ENCODE data around the gene UBAC2.
A peak's percentile ranks its signal among the peaks of the same experiment; 100 is the strongest.

UBAC2 gene

DNA sequence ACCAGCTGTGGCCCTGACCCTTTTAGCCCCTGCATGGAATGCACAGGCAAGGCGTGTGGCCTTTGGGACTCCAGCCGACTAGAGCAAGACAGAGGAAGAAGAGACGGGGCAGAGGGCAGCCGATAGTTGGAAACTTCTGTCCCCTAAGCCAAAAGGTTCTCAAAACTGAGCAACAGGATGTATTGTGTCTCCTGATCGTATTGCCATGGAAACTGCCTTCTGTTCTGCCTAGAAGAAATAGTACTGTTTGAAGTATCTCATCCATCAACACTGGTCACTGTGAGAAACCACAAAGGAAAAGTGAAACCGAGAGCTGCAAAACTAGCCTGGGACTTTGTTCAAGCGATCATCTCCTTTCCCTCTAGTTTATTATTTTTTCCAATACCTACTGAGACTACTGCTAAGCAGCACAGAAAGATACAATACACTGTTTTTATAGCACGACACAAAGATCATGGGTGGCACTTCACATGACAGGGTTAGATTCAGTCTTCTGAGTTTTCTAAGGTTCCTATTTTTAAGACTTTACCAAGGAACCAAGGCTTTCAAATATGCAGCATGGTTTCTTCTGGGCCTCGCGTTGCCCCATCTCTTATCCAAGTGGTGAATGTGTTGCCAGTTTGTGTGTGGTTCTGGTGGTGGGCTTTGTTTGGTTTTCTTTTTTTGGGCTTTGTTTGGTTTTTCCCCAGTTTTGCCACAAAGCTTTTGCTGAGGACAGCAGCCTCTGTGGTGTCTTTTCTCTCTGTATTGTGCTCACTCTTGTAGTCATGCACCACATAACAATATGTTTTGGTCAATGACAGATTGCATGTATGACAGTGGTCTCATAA is 155.8 kb downstream of the UBAC2 start:
- peak; percentile 75 for DNase-seq (ENCODE audit: extremely low spot score)
- ChIA-PET POLR2A (interaction anchor here (0.5 to 1.0 kb wide), 3 partner anchors 9 to 93 kb away, joined by 3 to 4 read pairs (median 4); no protein-coding TSS in a partner anchor), CTCF (interaction anchor here (0.9 to 2.2 kb wide), 10 partner anchors 9 to 91 kb away, joined by 3 to 10 read pairs (median 4); no protein-coding TSS in a partner anchor)
- TF ChIP-seq, protein P1, sequence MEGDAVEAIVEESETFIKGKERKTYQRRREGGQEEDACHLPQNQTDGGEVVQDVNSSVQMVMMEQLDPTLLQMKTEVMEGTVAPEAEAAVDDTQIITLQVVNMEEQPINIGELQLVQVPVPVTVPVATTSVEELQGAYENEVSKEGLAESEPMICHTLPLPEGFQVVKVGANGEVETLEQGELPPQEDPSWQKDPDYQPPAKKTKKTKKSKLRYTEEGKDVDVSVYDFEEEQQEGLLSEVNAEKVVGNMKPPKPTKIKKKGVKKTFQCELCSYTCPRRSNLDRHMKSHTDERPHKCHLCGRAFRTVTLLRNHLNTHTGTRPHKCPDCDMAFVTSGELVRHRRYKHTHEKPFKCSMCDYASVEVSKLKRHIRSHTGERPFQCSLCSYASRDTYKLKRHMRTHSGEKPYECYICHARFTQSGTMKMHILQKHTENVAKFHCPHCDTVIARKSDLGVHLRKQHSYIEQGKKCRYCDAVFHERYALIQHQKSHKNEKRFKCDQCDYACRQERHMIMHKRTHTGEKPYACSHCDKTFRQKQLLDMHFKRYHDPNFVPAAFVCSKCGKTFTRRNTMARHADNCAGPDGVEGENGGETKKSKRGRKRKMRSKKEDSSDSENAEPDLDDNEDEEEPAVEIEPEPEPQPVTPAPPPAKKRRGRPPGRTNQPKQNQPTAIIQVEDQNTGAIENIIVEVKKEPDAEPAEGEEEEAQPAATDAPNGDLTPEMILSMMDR (IDR thresholded peaks at IDR 0.05; ENCODE audit: control extremely low read depth, extremely low read depth, low read depth, missing control alignments), result no peak

DNA sequence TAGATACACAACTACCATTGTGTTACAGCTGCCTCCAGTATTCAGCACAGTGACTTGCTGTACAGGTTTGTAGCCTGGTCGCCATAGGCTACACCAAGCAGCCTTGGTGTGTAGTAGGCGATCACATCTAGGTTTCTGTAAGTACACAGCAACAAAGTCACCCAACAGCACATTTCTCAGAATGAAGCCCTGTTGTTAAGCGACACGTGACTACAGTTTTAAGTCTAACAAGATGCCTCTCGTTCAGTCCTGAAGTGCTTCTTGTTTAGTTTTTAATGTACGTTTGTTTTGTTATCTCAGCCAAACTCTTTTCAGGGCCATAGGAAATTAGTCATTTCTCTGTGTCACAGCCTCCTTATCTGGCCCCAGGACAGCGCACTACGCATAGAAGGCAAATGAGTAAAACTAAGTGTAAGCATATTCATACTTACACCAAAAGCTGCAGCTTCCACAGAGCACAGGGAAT is 156.5 kb downstream of the UBAC2 start:
- ChIA-PET POLR2A (interaction anchor here (1.0 kb wide), 1 partner anchor 45 kb away, joined by 4 read pairs; no protein-coding TSS in a partner anchor), CTCF (interaction anchor here (0.9 to 2.2 kb wide), 6 partner anchors 9 to 79 kb away, joined by 3 to 10 read pairs (median 4); no protein-coding TSS in a partner anchor)
- TF ChIP-seq, protein P1 (IDR thresholded peaks at IDR 0.05; ENCODE audit: control extremely low read depth, extremely low read depth, low read depth, missing control alignments), result no peak
- DNase-seq (ENCODE audit: extremely low spot score), result no peak

DNA sequence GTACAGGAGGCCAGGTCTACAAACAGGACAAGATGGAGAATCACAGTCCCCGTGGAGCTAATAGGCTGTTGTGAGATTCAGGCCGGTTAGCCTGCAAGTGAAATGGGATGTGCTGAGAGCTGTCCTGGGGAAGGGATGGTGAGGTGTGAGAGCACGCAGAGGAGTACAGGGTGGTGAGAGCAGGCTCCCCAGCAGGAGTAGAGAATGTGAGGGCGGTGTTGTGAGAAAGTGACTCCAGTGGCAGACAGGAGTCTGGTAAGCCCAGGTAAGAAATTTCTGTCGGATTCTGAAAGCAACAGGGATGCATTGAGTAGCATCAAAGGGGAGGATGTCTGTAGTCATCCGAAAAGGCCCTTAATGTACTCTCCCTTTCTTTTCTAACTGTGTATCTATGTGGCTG is 157.3 kb downstream of the UBAC2 start:
- ChIA-PET POLR2A (no interaction called here), CTCF (interaction anchor here (0.6 to 1.6 kb wide), 3 partner anchors 37 to 92 kb away, joined by 3 to 4 read pairs (median 3); no protein-coding TSS in a partner anchor)
- no peak for DNase-seq (ENCODE audit: extremely low spot score)

DNA sequence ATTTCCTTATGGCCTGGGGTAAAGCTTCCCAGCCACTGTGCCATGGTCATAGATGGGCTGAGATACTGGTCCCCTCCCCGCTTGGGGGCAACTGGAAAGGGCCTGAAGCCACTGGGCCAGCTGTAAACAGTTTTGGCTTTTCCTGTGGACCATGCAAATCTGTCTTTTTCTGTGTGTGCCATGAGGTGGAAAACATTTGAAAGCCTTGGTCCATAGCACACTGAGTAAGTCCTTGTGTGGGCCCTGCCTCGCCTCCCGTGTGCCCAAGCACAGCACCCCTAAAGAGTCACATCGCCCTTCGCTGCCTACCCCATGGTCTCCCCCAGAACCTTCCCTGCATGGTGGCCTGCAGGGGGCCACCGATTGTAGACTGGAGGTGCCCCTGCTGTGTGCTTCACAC is 158.9 kb downstream of the UBAC2 start:
- TF ChIP-seq, protein P1 (IDR thresholded peaks at IDR 0.05; ENCODE audit: control extremely low read depth, extremely low read depth, low read depth, missing control alignments), result peak; percentile 2
- DNase-seq (ENCODE audit: extremely low spot score), result no peak
- ChIA-PET POLR2A (interaction anchor here (0.5 kb wide), 1 partner anchor 158 kb away, joined by 3 read pairs; no protein-coding TSS in a partner anchor), CTCF (interaction anchor here (0.9 to 2.7 kb wide), 8 partner anchors 11 to 93 kb away, joined by 3 to 15 read pairs (median 4); no protein-coding TSS in a partner anchor)

More for the DNA sequence above, 157.3 kb downstream of the UBAC2 start:
- TF ChIP-seq, protein P1 (IDR thresholded peaks at IDR 0.05; ENCODE audit: control extremely low read depth, extremely low read depth, low read depth, missing control alignments), result no peak

DNA sequence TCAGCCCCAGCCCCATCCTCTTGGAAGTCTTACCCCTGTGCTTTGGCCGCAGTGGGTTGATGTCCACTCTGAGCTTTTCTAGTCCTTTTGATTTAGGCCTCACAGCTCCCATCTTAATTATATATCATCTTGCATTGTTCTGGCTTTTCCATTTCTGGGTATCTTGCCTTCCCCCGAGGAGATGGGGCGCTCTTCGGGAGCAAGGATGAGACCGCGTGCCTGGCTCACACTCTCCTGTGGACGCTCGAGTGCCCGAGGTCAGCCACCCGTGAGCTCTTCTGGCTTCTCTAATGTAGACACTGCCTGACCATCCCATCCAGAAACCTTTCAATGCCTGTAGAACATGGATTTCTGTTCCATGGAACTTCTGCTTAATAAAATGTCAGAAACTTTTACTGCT is 160.0 kb downstream of the UBAC2 start:
- POLR2A ChIA-PET, result no interaction called here
- no peak for DNase-seq (ENCODE audit: extremely low spot score)
- CTCF ChIA-PET, result interaction anchor here (1.0 to 2.7 kb wide), 6 partner anchors 9 to 95 kb away, joined by 3 to 15 read pairs (median 6); no protein-coding TSS in a partner anchor
- TF ChIP-seq, protein P1 (IDR thresholded peaks at IDR 0.05; ENCODE audit: control extremely low read depth, extremely low read depth, low read depth, missing control alignments), result no peak

DNA sequence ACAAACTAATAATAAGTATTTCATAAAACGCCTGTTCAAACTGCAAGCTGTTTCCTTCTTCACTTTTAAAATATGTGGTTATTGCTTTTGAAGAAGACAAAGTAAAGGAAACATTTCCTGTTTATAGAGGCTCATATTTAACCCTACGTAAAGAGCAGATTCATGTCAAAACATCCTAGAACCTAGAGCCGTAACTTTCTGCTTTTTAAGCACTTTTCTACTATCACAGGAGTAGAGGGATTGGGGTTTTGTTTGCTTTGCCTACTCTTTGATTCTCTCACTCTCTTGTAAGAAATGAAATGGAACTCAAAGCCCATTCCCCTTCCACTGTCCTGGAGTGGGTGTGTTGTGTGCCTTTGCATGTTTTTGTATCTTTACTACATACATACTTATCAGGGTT is 160.5 kb downstream of the UBAC2 start:
- DNase-seq (ENCODE audit: extremely low spot score), result no peak
- TF ChIP-seq, protein P1 (IDR thresholded peaks at IDR 0.05; ENCODE audit: control extremely low read depth, extremely low read depth, low read depth, missing control alignments), result no peak
- ChIA-PET CTCF (interaction anchor here (1.4 to 2.7 kb wide), 4 partner anchors 26 to 95 kb away, joined by 5 to 15 read pairs (median 9); no protein-coding TSS in a partner anchor), POLR2A (no interaction called here)
